HEK293T (cell line): ENCODE data around the gene SLC25A51.

ENCODE experiments used
- CTCF ChIA-PET: fragments of 350-600 bp; formaldehyde crosslinking; extraction: SDS; loops from one replicate; lab custom pipeline; 2021; ENCODE audit warnings: antibody characterized with exemption, inconsistent platforms; lab: Yijun Ruan, JAX
- POLR2A ChIA-PET: fragments of 350-600 bp; formaldehyde crosslinking; extraction: SDS; loops from one replicate; lab custom pipeline; 2020; ENCODE audit warnings: antibody characterized with exemption, inconsistent platforms; lab: Yijun Ruan, JAX
- DNase-seq: peaks from one replicate; pipeline ENCODE4 v3.0.0; 2012; ENCODE audit warnings: mixed read lengths; ENCODE audit errors: extremely low spot score
- ARNT ChIP-seq: fragments of 450-650 bp; IDR thresholded peaks from 2 replicates; pipeline ENCODE4 v1.6.1; 2017; ENCODE audit warnings: mild to moderate bottlenecking
- BHLHE40 ChIP-seq: fragments of 450-650 bp; IDR thresholded peaks from 2 replicates; pipeline ENCODE4 v1.6.1; 2016; ENCODE audit warnings: mild to moderate bottlenecking, moderate library complexity, borderline replicate concordance
- CTBP1 ChIP-seq: fragments of 450-650 bp; IDR thresholded peaks from 2 replicates; pipeline ENCODE4 v1.6.1; 2016; ENCODE audit warnings: borderline replicate concordance
- ELF4 ChIP-seq: fragments of 450-650 bp; IDR thresholded peaks from 2 replicates; pipeline ENCODE4 v1.6.1; 2017; ENCODE audit warnings: antibody characterized with exemption
- FOXA1 ChIP-seq: fragments of 450-650 bp; IDR thresholded peaks from 2 replicates; pipeline ENCODE4 v1.6.1; 2016; ENCODE audit warnings: mild to moderate bottlenecking
- FOXK2 ChIP-seq: fragments of 450-650 bp; IDR thresholded peaks from 2 replicates; pipeline ENCODE4 v1.6.1; 2016; ENCODE audit warnings: mild to moderate bottlenecking
- FOXM1 ChIP-seq: fragments of 450-650 bp; IDR thresholded peaks from 2 replicates; pipeline ENCODE4 v1.6.1; 2017; ENCODE audit warnings: mild to moderate bottlenecking, borderline replicate concordance
- HDGF ChIP-seq: fragments of 450-650 bp; IDR thresholded peaks from 2 replicates; pipeline ENCODE4 v1.6.1; 2017; ENCODE audit warnings: antibody characterized with exemption, borderline replicate concordance
- L3MBTL2 ChIP-seq: fragments of 450-650 bp; conservative IDR thresholded peaks from 2 replicates; pipeline ENCODE4 v1.6.1; 2016; ENCODE audit warnings: mild to moderate bottlenecking
- LEF1 ChIP-seq: fragments of 450-650 bp; IDR thresholded peaks from 2 replicates; pipeline ENCODE4 v1.6.1; 2017; ENCODE audit warnings: mild to moderate bottlenecking, borderline replicate concordance
- NFRKB ChIP-seq: fragments of 450-650 bp; IDR thresholded peaks from 2 replicates; pipeline ENCODE4 v1.6.1; 2016; ENCODE audit warnings: mild to moderate bottlenecking, moderate library complexity
- PKNOX1 ChIP-seq: fragments of 450-650 bp; IDR thresholded peaks from 2 replicates; pipeline ENCODE4 v1.6.1; 2016
- SP1 ChIP-seq: fragments of 450-650 bp; IDR thresholded peaks from 2 replicates; pipeline ENCODE4 v1.6.1; 2017
- SUZ12 ChIP-seq: fragments of 450-650 bp; IDR thresholded peaks from 2 replicates; pipeline ENCODE4 v1.6.1; 2016; ENCODE audit warnings: mild to moderate bottlenecking
- TARDBP ChIP-seq: fragments of 450-650 bp; IDR thresholded peaks from 2 replicates; pipeline ENCODE4 v1.6.1; 2016
- ZNF384 ChIP-seq: fragments of 450-650 bp; IDR thresholded peaks from 2 replicates; pipeline ENCODE4 v1.6.1; 2016

The SLC25A51 gene

DNA sequence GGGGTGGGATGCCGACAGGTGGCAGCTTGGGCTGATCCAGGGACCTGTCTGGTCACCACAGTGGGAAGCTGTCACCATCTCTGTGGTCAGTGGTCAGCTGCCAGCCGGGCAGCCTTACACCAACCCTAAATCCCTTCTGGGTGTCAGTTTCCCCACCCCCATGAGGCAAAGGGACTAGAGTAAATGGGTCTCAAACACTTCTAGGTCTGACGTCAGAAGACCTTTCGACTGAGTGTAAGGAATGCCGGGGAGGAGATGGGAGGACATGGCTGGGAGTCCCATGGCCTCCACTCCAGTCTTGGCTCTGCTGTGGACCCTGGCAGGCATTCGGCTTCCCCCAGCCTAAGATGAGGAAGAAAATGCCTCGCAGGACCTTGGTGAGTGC, 40.3 kb upstream of the SLC25A51 start:
- TF ChIP-seq FOXM1: no peak
- TF ChIP-seq SP1: no peak
- no peak for TF ChIP-seq HDGF
- TF ChIP-seq TARDBP: no peak
- no peak for TF ChIP-seq PKNOX1
- POLR2A ChIA-PET: no interaction called here
- CTCF ChIA-PET: no interaction called here
- DNase-seq: no peak

DNA sequence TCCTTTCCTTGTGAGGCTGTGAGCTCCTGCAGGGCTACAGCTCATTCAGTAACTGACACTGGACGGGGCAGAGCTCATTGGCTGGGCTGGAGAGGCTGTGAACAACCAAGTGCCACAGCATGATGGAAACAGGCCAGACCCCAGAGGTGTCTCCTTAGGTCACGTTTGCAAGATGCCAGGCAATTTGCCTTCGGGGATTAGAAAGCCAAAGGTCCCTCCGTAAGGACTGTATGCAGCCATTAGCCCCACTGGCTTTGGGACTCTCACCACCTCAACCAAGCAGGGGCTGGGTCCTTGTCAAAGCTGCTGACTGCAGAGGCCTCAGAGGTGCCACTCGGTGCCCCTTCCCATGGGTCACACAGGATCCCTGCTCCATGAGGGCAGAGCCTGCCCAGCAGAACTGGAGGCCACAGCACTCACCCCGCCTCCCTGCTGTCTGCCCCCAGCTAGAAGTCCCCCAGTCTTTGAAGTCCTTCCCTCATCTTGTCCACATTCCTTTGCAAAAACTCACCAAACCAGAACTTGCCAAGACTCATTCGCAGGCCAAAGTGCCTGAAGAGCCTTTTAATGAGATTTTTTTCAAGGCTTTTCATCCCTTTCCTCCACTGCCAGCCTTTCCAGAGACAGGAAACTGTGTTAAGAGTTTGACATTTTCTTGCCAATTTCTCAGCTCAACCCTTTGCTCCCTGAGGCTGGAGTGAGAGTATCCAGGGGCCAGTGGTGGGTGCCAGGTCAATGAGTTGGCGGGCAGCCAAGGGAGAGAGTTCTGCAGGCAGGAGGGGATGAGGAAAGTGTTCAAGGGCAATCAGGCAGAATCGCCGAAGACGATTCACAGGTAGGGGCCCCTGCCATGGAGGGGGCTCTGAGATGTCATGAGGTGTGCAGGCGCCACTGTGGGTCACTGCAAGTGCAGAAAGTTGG, 39.7 kb upstream of the SLC25A51 start:
- no peak for DNase-seq
- ChIA-PET POLR2A (no interaction called here), CTCF (no interaction called here)
- no peak for TF ChIP-seq ARNT
- TF ChIP-seq ZNF384: no peak
- no peak for TF ChIP-seq SP1
- TF ChIP-seq FOXK2: no peak
- TF ChIP-seq SUZ12: no peak
- TF ChIP-seq FOXA1: no peak
- no peak for TF ChIP-seq HDGF
- TF ChIP-seq FOXM1: no peak
- no peak for TF ChIP-seq L3MBTL2
- no peak for TF ChIP-seq LEF1
- no peak for TF ChIP-seq BHLHE40
- TF ChIP-seq CTBP1: no peak
- TF ChIP-seq TARDBP: no peak
- no peak for TF ChIP-seq PKNOX1
- no peak for TF ChIP-seq ELF4
- TF ChIP-seq NFRKB: no peak

- no peak for TF ChIP-seq L3MBTL2
- TF ChIP-seq HDGF: no peak
- TF ChIP-seq CTBP1: no peak
- no peak for TF ChIP-seq PKNOX1
- TF ChIP-seq TARDBP: no peak
- no peak for TF ChIP-seq BHLHE40
- TF ChIP-seq NFRKB: no peak
- TF ChIP-seq FOXM1: no peak
- TF ChIP-seq ELF4: no peak
- no peak for TF ChIP-seq FOXA1
- TF ChIP-seq SP1: no peak
- no peak for TF ChIP-seq ZNF384
- TF ChIP-seq SUZ12: no peak
- no peak for TF ChIP-seq ARNT
- no peak for TF ChIP-seq FOXK2
- no peak for TF ChIP-seq LEF1
- no peak for DNase-seq
- ChIA-PET CTCF (no interaction called here), POLR2A (no interaction called here)
These were observed 38.9 kb upstream of the SLC25A51 start for GRCh38 chr9:37942621-37943344.

- TF ChIP-seq SUZ12 (no peak), CTBP1 (no peak), FOXK2 (no peak), PKNOX1 (no peak), FOXM1 (no peak), LEF1 (no peak), ARNT (no peak), TARDBP (no peak), ELF4 (no peak), BHLHE40 (no peak), ZNF384 (no peak), SP1 (no peak), HDGF (no peak), FOXA1 (no peak), L3MBTL2 (no peak), NFRKB (no peak)
- CTCF ChIA-PET: interaction anchor here (1.1 kb wide), 1 partner anchor 352 kb away, joined by 4 read pairs; no protein-coding TSS in a partner anchor
- DNase-seq: no peak
- POLR2A ChIA-PET: no interaction called here
These were observed 37.3 kb upstream of the SLC25A51 start for GRCh38 chr9:37941253-37941652.

DNA sequence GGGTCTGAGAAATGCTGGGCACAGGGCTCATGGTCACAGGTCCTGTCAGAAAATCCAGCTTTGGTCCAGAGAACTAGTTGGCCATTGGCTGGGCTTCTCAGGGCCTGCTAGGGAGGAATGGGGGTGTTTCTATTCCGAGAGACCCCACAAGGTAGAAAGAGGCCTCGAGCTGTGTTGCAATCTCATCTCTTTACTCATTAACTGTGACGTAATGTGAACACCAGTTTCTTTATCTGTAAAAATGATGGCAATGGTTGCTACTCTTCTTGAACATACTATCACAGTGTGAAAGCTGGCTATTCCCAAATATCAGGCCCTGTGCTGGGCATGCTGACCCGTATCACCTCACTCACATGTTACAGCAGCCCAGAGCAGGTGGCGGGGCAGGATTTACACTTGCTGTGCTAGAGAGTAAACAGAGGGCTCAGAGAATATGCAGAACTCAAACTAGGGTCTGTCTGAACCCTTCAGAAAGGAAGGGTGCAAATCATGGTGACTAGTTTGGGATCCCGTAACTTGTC, 35.7 kb upstream of the SLC25A51 start:
- ChIA-PET POLR2A (no interaction called here), CTCF (no interaction called here)
- TF ChIP-seq HDGF (no peak), FOXM1 (no peak), CTBP1 (no peak), FOXA1 (no peak), ELF4 (no peak), ZNF384 (no peak), PKNOX1 (no peak), SP1 (no peak), L3MBTL2 (no peak), FOXK2 (no peak)
- no peak for DNase-seq
